LoVo (cell line): Measurements from ENCODE around the gene PRR5L.
"Not testable (repeated sequence)": the region's sequence is repeated elsewhere in the genome, so short reads cannot be mapped to it uniquely, and the experiment has no call there.

Experiments
- DNase-seq: peaks from one replicate; pipeline ENCODE4 v3.0.0-alpha.2; 2016; ENCODE audit warnings: low spot score

The PRR5L gene

DNA sequence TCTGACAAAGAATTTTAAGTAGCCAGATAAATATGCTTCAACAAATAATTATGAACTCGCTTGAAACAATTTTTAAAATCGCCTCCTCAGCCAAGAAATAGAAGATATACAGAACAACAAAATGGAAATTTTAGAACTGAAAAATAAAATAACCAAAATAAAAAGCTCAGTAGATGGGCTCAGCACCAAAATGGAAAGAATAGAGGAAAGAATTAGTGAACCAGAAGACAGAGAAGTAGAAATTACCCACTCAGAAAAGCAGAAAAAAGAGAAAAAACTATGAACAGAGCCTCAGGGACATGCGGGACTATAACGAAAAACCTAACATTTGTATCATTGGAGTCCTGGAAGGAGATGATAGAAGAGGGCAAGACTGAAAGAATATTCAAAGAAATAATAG lies 14.2 kb upstream of the PRR5L start:
- no peak for DNase-seq

DNA sequence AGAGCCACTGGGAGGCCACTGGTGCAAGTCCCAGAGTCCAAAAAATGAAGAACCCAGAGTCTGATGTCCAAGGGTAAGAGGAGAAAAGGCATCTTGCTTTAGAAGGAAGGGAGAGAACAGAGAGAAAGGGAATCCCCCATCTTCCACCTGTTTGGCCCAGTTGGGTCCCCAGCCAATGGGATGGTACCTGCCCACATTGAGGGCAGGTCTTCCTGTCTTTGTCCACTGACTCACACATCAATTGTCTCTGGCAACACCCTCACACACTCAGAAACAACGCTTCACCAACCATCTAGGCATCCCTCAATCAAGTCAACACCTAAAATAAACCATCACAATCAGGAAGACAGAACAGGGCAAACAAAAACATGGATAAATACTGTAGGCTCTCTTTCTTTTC lies 13.2 kb upstream of the PRR5L start:
- DNase-seq: no peak

DNA sequence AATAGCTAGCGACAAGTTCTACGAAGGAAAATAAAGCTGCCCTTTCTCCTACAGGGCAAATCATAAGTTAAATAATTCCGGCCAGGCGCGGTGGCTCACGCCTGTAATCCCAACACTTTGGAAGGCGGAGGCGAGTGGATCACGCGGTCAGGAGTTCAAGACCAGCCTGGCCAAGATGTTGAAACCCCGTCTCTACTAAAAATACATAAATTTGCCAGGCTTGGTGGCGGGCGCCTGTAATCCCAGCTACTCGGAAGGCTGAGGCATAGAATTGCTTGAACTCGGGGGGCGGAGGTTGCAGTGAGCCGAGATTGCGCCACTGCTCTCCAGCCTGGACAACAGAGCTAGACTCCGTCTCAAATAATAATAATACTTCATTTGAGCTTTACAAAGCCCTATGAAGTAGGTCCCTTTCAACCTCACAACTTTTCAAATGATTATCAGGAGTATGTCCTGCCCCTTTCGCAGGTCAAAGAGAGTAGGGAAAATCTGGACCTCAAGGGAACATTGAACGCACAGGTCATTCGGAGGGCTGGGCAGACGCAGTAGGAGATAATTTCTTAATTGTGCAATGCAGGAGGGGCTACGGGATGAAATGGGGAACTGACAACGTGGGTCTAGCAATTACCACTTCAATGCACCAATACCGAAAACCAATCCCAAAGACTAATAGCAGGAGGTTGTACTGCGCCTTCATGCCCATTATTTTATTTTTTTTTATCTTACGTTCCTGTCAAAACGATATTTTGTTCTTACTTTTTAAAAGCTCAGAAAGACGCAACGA lies 7.5 kb upstream of the PRR5L start:
- no peak for DNase-seq

DNA sequence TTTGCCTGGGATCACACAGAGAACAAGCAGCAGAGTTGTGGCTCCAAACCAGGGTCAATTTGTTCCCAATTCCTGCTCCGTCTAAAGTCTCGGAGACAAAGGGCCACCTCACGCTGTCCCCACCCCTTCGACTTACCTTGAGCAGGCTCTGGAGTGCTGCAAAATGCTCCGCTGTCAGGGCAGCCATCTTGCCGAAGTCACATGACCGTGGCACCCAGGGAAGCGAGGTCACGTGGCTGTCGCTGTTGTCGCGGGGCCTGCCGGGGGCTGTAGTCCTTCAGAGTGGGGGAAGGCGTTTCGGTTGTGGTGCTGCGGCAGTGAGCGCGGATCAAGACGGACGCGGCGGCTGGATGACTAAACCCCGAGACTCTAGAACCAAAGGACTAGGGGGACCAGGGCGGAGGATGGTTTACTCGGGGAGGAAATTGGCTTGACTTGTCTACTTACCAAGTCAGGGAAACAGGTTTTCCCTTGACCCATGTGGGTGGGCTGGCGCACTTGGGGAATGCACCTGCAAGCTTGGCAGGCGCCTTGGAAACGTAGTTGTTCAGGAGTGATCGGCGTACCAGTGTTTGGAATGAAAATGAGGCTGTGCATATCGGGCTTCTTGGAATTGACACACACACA lies 6.7 kb upstream of the PRR5L start, which contains the start of gene COMMD9:
Gene COMMD9 (minus strand): TSS at position 199 of the 627 bp plus-strand sequence. CDS start 12 bp downstream, at position 187.
- peak; percentile 93 for DNase-seq

DNA sequence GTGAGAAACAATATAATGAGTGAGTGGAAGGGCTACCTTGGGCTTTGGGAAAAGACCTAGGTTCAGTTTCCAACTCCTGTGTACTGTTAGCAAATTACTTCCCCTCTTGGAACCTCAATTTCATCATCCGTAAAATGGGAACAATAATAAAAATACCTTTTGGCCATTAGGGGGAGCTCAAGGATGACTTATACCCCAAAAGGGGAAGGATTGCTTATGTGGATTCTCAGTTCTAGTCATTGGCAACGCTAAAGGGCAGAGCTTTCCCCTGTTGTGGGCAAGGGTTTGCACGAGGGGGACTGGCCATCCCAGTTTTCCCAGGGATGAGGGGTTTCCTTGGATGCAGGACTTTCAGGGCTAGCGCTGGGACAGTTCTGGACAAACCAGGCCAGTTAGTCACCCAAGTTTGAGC lies 3.8 kb upstream of the PRR5L start:
- peak; percentile 58 for DNase-seq

DNA sequence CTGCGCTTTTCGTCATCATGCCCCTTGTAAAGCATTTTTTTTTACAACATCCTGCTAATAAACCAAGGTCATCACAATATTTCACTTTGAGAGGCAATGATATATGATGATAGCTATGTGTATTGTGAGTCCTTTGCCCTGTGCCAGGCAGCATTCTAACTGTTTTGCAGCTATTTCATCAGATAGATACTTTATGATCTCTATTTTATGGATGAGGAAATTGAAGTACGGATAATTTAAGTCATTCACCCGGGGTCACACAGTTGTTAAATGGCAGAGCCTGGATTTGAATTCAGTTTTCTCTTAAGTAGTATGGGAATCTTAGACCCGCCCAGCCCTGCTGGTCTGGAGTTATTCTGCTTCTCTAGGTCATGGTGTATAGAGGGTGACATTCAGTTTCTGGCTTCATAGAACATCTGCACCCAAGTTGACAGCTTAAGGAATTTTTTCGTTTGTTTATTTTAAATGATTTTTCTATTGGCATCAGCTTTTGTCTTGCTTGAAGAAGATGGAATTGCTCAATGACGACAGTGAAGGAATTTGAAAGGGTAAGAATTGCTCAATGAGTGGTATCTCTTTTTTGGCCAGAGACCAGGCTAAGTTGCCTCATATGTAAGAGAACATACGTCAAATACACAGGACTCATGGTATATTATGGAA lies 926 bp downstream of the PRR5L start:
- DNase-seq: peak; percentile 22

DNA sequence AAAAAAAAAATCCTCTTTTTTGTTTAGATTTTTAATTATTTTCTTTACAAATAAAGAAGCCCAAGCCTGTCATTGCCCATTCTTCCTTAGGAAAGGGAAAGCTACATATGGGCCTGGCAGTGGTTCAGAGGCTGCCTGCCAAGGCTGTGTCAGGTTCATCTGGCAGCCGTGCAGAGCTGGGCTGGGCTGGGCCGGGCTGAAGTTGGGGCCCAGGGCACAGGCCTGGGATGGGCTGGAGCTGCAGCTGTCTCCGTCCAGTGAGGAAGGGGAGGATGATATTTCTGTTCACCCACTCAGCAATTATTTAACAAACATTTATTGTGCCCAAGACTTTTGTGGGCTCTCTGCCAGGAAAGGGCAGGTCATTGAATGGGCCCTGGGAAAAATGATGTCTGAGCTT lies 4.6 kb downstream of the PRR5L start:
- no peak for DNase-seq

DNA sequence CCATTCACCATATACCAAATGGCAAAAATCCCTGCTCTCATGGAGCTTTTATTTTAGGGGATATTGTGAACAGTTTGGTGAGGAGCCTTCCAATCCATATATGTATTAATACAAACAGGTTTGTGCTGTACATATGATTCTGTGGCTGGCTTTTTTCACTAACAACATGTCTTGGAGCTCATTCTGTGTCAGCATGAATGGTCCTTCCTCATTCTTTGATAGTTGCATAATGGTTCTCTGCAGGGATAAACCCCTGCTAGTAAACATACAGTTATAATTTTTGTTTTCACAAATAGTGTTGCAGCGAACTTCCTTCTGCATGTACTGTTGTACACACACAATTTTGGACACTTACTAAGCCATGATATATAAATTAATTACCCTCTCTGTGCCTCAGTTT lies 8.3 kb downstream of the PRR5L start:
- DNase-seq: no peak

DNA sequence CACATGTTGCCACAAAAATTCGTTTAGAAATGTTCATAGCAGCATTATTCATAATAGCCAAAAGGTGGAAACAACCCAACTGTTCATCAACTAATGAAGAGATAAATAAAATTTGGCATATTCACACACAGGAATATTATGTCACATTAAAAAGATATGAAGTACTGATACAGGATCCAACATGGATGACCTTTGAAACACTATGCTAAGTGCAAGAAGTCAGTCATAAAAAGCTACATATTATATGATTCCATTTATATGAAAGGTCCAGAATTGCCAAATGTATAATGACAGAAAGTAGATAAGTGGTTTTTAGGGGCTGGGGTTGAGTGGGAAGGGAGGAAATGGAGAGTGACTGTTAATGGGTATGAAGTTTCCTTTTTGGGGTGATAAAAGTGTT lies 9.0 kb downstream of the PRR5L start:
- DNase-seq: no peak

DNA sequence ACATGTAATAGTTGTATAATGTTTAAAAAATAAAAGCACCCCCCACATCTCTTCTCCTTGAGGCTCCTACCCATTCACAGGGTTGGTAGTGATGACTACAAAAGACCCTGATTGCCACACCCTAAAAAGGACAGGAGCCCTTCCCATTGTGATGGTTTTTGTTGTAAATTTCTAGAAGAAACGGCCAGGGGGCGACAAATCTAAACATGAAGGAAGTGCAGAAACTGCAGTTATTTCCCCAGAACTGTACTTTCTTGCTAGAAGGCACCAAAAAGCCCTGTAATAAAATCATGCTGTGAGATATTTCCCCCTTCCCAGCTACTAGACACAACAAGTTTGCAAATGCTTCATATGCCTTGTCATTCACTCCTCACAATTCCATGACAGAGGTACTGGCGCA lies 10.8 kb downstream of the PRR5L start:
- DNase-seq: peak; percentile 41

DNA sequence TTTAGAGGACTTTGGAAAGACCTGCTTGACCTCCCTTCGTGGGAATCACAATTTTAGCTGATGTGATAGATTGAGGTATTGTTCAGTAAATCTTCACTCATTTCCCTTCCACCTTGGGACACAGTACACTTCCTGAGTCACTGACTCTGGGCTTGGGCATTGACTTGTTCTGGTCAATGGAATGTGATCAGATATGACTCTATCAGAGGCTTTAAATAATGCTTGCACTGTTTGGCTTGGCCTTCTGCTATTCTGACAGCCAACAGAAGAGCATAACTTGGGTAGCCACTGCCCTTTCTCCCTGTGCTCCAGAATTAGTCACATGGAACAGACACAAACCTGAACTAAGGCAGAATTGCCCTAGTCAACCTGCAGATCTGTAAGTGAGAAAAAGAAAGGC lies 12.5 kb downstream of the PRR5L start:
- no peak for DNase-seq

DNA sequence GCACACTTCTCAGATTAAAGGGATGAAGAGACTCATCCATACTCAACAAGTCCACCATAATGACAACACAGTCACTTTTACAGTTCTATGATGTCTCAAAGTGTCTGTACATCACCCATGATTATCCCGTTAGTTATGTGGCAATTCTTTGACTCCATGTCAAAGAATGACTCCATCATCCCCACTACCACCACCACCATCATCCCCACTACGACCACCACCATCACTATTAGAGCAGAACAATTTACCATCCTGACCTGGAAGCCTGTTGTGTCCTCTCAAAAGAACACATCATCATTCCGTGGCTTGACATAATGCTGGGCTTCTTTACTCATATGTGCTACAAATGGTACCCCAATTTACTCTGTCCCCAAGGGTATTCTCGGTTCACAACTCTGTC lies 13.7 kb downstream of the PRR5L start:
- DNase-seq: no peak

DNA sequence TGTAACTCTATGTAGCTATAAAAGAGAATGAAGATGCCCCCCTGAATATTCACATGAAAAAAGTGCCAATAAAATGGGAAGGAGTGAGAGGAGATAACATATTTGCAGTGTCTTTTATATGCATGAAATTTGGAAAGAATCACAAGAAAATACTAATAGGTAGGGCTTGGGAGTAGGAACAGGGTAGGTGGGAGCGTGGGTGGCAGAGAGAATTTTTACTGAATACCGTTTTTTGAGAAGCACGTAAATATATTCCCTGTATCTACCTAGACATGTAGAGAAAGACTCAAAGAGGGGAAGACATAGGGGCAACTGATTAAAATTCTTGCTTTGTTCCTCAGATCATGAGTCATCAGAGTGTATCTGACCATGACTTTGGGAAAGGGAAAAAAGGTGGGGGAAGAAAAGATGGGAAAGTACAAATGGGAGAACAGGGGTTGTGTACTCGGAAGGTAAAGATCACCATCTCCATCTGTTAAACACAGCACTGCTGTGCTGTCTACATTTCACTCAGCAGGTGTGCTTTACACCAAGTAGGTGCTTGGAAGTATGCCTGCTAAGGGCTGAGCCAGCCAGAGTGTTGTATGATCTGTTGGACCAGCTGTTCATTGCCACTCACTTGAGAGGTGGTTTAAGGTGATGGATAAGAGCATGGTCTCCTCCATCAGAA lies 16.0 kb downstream of the PRR5L start:
- DNase-seq: peak; percentile 33

DNA sequence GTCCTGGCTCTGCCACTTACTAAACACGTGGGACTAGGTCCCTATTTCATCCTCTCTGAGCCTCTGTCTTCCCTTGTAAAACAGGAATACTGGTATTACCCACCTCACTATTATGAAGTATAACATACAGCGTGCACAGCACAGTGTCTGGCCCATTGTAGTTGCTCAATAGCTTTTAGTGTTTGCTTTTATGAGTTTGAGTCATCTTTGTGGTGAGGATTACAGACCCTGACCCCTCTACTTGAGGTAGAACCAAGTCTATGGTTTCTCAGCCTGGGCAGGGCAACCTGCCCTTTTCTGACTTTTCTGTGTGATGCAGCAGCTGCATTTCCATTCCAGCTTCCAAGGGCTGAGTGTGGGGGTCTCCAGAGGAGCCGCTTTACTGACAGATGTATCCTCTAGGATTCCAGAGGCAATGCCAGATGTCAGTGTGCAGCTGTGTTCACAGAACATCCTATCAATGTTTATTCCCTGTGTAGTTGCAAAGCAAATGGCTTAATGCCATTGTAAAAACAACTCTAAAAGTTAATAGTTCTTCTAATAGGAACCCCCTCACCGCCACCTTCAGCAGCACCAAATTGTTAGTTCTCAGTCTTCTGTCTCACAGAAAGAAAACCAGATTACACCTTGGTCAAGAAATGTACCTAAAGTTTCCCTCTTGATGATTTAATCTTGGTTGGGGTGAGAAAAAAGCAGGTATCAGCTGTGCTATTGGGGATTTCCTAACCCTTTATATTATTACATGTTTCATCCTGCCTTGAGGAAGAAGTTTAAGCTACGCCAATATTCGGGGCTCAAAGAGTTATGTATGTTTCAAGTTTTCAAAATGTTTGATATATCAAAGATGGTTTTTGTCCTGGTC lies 16.8 kb downstream of the PRR5L start:
- peak; percentile 79 for DNase-seq

DNA sequence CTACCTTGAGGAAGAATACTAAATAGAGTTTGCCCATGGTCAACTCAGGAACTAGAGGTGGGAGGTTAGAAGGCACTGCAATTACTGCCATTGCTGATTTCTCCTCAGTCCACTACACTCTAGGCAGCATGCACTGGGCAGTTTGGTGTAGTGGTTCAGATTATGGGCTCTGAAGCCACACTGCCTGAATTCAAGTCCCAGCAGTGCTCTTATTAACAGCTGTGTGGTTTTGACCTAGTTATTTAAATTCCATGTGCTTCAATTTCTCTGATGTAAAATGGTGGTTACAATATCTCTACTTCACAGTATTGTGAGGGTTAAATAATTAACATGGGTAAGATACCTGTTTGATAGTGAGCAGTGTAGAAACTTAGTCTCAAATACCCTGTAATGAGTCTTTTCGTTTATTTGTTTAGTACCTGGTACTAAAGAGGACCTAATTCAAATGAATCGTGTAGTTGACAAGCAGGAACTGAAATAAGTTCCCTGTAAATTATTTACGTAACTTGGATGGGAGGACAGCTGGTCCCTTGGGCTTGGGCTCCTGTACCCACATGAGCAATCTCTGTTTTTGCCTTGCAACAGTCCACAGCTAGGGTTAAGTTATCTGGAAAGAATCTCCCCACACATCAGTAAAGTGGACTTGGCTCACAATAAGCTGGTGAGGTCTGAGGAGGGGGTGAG lies 17.8 kb downstream of the PRR5L start:
- DNase-seq: no peak

DNA sequence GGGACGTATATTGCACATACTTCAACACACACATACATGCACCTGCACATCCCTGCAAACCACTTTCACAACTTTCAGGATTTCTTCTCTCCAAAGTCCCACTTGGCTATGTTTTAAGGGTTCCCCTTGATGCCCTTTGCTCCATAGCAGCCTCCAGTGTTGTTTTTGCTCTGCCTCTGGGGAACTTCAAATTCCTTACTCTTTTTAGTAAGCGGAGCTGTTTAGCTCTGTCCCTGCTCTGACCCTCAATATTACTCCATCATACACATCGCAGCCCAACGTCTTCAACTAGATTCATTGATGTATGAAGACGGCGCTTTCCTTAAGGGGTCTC lies 18.3 kb downstream of the PRR5L start:
- no peak for DNase-seq

DNA sequence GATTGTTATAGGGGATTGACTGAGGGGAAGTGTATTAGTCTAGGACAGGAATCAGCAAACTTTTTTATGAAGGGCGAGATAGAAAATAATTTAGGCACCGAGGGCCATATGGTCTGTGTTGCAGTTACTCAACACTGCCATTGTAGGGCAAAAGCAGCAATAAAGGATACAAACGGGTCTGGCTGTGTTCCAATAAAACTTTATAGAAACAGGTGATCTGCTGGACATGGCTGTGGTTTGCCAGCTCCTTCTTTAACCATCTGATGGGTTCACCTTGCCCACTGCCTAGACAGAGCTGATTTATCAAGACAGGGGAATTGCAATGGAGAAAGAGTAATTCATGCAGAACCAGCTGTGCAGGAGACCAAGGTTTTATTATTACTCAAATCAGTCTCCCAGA lies 20.0 kb downstream of the PRR5L start:
- DNase-seq: no peak

DNA sequence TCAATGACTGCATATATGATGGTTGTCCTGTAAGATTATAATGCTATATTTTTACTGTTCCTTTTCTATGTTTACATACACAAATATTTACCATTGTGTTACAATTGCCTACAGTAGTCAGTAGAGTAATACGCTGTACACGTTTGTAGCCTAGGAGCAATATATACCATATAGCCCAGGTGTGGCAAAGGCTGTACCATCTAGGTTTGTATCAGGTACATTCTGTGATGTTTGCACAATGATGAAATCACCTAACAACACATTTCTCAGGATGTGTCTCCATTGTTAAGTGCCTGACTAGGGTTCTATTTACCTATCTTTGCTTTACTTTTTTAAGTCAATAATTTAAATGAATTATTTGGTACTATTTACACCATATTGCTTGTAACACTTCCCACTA lies 21.9 kb downstream of the PRR5L start:
- DNase-seq: no peak

DNA sequence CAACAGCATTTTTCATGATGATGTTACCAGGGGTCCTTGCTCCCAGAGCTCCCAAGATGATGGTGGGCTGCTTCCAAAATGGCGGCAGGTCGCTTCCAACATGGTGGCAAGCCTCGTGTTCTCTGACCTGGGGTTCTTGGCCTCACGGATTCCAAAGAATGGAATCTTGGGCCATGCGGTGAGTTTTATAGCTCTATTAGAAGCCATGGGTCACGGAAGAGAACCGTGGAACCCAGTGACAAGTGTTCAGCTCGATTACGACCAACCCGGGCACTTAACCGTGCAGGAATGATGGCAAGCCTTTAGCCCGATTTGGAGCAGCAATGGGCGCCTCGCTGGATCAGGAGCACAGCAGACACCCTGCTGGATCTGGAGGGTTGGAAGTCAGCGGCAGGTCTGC lies 28.9 kb downstream of the PRR5L start:
- DNase-seq: not testable (repeated sequence)

DNA sequence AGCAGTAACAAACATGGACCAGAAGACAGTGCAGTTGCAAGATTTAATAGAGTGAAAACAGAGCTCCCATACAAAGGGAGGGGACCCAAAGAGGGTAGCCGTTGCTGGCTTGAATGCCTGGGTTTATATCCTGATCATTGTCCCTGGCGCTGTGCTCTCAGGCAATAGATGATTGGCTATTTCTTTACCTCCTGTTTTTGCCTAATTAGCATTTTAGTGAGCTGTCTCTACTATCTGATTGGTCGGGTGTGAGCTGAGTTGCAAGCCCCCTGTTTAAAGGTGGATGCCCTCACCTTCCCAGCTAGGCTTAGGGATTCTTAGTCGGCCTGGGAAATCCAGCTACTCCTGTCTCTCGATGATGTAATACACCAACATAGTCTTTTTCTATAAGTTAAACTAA lies 29.3 kb downstream of the PRR5L start:
- DNase-seq: not testable (repeated sequence)
